Measurements from ENCODE around the gene RASL11B.

The RASL11B gene

DNA sequence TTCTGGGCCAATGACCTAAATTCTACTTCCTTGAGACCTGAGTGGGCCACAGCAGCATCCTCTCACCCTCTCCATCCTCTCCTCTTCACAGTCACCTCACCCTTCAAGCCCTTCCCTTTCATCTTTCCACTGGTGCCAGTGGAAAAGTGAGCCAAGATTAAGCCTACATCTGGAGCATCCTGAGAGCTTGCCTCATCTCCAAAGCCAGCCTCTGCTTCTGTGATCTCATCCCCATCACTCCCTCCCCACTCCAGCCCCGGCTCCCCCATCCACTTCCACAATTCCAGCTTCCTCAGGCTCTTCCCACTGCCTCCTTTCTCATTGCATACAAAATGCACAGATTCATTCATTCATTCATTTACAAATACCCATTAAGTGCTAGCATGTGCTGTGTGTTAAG lies 10.1 kb upstream of the RASL11B start:
- no peak for DNase-seq (ENCODE audit: low read depth in 1 of 2, low spot score in 1 of 2)
- H3K27me3 ChIP-seq (ENCODE audit: insufficient read depth, poor library complexity, severe bottlenecking) = no peaks in the 10 kb centered on the region

DNA sequence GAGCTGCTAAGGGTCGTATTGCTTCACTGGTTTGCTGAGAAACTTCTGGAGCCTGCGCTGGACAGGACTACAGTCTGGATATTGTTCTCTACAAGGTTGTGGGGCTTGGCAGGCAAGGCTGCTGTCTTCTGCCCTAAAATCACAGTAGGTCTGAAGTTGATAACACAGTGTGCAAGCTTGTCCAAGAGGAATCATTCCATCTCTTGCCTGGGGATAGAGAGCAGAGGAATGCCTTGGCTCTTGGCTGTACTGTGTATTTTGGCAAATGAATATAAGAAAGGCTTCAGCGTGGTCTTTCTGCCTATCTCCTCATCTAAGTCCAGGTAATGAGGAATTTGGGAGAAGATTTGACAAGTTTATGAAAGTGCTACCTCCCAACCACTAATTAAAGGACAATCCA lies 9.4 kb upstream of the RASL11B start:
- TF ChIP-seq SPI1 (IDR thresholded peaks at IDR 0.05; ENCODE audit: borderline replicate concordance, low read depth) (no peak), GABPA (IDR thresholded peaks at IDR 0.05; ENCODE audit: low read depth) (no peak), POLR2AphosphoS5 (IDR thresholded peaks at IDR 0.05; ENCODE audit: low read depth) (no peak)
- TF ChIP-seq, protein P1, sequence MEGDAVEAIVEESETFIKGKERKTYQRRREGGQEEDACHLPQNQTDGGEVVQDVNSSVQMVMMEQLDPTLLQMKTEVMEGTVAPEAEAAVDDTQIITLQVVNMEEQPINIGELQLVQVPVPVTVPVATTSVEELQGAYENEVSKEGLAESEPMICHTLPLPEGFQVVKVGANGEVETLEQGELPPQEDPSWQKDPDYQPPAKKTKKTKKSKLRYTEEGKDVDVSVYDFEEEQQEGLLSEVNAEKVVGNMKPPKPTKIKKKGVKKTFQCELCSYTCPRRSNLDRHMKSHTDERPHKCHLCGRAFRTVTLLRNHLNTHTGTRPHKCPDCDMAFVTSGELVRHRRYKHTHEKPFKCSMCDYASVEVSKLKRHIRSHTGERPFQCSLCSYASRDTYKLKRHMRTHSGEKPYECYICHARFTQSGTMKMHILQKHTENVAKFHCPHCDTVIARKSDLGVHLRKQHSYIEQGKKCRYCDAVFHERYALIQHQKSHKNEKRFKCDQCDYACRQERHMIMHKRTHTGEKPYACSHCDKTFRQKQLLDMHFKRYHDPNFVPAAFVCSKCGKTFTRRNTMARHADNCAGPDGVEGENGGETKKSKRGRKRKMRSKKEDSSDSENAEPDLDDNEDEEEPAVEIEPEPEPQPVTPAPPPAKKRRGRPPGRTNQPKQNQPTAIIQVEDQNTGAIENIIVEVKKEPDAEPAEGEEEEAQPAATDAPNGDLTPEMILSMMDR (IDR thresholded peaks at IDR 0.05; ENCODE audit: insufficient read depth, low read length) = no peak
- TF ChIP-seq, protein P2, sequence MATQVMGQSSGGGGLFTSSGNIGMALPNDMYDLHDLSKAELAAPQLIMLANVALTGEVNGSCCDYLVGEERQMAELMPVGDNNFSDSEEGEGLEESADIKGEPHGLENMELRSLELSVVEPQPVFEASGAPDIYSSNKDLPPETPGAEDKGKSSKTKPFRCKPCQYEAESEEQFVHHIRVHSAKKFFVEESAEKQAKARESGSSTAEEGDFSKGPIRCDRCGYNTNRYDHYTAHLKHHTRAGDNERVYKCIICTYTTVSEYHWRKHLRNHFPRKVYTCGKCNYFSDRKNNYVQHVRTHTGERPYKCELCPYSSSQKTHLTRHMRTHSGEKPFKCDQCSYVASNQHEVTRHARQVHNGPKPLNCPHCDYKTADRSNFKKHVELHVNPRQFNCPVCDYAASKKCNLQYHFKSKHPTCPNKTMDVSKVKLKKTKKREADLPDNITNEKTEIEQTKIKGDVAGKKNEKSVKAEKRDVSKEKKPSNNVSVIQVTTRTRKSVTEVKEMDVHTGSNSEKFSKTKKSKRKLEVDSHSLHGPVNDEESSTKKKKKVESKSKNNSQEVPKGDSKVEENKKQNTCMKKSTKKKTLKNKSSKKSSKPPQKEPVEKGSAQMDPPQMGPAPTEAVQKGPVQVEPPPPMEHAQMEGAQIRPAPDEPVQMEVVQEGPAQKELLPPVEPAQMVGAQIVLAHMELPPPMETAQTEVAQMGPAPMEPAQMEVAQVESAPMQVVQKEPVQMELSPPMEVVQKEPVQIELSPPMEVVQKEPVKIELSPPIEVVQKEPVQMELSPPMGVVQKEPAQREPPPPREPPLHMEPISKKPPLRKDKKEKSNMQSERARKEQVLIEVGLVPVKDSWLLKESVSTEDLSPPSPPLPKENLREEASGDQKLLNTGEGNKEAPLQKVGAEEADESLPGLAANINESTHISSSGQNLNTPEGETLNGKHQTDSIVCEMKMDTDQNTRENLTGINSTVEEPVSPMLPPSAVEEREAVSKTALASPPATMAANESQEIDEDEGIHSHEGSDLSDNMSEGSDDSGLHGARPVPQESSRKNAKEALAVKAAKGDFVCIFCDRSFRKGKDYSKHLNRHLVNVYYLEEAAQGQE (IDR thresholded peaks at IDR 0.05; ENCODE audit: insufficient replicate concordance, low read depth) = no peak
- Histone ChIP-seq H3K27ac (replicated peaks) (no peak overlapping the region), H3K4me3 (replicated peaks; ENCODE audit: insufficient read depth, low read length) (no peak overlapping the region), H3K27me3 (ENCODE audit: insufficient read depth, poor library complexity, severe bottlenecking) (no peaks in the 10 kb centered on the region)
- no peak for DNase-seq (ENCODE audit: low read depth in 1 of 2, low spot score in 1 of 2)

More for the DNA sequence above, 10.1 kb upstream of the RASL11B start:
- Histone ChIP-seq H3K27ac (replicated peaks) (no peak overlapping the region), H3K4me3 (replicated peaks; ENCODE audit: insufficient read depth, low read length) (no peak overlapping the region)
- TF ChIP-seq POLR2AphosphoS5 (IDR thresholded peaks at IDR 0.05; ENCODE audit: low read depth) = no peak
- TF ChIP-seq SPI1 (IDR thresholded peaks at IDR 0.05; ENCODE audit: borderline replicate concordance, low read depth) = no peak
- TF ChIP-seq GABPA (IDR thresholded peaks at IDR 0.05; ENCODE audit: low read depth) = no peak
- TF ChIP-seq, protein P2 (IDR thresholded peaks at IDR 0.05; ENCODE audit: insufficient replicate concordance, low read depth) = no peak
- TF ChIP-seq, protein P1 (IDR thresholded peaks at IDR 0.05; ENCODE audit: insufficient read depth, low read length) = no peak

DNA sequence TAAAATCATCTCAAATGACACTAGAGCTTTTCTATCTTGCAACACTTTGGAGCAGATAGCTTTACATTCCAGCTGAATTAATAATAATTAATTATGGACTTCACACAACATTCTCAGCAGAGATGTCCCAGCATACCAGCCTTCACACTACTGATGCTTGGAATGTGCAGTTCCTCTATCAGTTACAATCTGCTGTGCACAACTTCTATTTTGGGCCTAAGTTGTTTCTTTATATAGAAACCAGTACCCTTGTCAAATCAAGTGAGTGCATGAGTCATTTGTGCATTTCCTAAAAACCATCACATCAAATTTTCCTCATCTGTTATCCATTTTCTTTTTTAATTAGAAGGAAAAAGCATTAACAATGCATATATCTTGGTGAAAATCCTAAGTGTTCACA lies 8.8 kb upstream of the RASL11B start:
- Histone ChIP-seq H3K27ac (replicated peaks) (no peak overlapping the region), H3K27me3 (ENCODE audit: insufficient read depth, poor library complexity, severe bottlenecking) (no peaks in the 10 kb centered on the region), H3K4me3 (replicated peaks; ENCODE audit: insufficient read depth, low read length) (no peak overlapping the region)
- no peak for DNase-seq (ENCODE audit: low read depth in 1 of 2, low spot score in 1 of 2)
- TF ChIP-seq, protein P2 (IDR thresholded peaks at IDR 0.05; ENCODE audit: insufficient replicate concordance, low read depth) = no peak
- no peak for TF ChIP-seq POLR2AphosphoS5 (IDR thresholded peaks at IDR 0.05; ENCODE audit: low read depth)
- TF ChIP-seq, protein P1 (IDR thresholded peaks at IDR 0.05; ENCODE audit: insufficient read depth, low read length) = no peak
- no peak for TF ChIP-seq SPI1 (IDR thresholded peaks at IDR 0.05; ENCODE audit: borderline replicate concordance, low read depth)
- TF ChIP-seq GABPA (IDR thresholded peaks at IDR 0.05; ENCODE audit: low read depth) = no peak

Measured in HL-60 (cell line).